OCI-LY1 (cell line): ENCODE measurements around the gene FHIT.

Source experiments
- CTCF ChIP-seq: fragments of 200-600 bp; sonication (generic), shearing (Covaris generic); IDR thresholded peaks from 2 replicates; pipeline ENCODE4 v1.5.1; 2017; ENCODE audit warnings: mild to moderate bottlenecking, antibody characterized with exemption, low read length, moderate library complexity, mixed read lengths
- EZH2 ChIP-seq: fragments of 200-600 bp; sonication (generic), shearing (Covaris generic); IDR thresholded peaks from 2 replicates; pipeline ENCODE4 v1.8.0; 2017; ENCODE audit warnings: borderline replicate concordance, mixed run types, mild to moderate bottlenecking, antibody characterized with exemption, low read length, moderate library complexity, mixed read lengths

- TF ChIP-seq EZH2 (no peak), CTCF (no peak)
Measured at GRCh38 chr3:59756934-59757333, 1494.3 kb downstream of the FHIT start.
